HG03280 (cell line): ENCODE measurements around the gene XPO6.

ENCODE experiments used
- ATAC-seq: cut with Tn5 transposase; IDR thresholded peaks from one replicate; pipeline ENCODE4 v1.9.1; 2021; ENCODE audit warnings: mild to moderate bottlenecking, moderate library complexity; ENCODE audit not compliant: unreplicated experiment

Gene XPO6

DNA sequence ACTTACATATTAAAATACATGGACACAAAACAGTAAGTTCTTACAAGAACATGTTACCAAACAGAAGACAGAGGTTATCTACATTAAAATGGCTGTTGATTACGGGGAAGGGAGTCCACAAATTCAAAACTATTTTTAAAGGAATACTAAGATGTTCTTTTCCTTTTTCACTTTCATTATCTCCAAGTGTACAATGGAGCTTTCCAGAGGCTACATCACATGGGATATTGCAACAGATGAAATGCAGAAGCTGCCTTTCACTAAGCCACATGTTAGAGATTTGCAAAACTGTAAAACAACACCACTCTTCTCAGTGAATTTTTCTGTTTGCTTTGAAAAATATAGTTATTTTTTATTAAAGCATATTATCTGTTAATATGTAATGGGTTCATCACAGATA, 53.6 kb downstream of the XPO6 start:
- no peak for ATAC-seq

DNA sequence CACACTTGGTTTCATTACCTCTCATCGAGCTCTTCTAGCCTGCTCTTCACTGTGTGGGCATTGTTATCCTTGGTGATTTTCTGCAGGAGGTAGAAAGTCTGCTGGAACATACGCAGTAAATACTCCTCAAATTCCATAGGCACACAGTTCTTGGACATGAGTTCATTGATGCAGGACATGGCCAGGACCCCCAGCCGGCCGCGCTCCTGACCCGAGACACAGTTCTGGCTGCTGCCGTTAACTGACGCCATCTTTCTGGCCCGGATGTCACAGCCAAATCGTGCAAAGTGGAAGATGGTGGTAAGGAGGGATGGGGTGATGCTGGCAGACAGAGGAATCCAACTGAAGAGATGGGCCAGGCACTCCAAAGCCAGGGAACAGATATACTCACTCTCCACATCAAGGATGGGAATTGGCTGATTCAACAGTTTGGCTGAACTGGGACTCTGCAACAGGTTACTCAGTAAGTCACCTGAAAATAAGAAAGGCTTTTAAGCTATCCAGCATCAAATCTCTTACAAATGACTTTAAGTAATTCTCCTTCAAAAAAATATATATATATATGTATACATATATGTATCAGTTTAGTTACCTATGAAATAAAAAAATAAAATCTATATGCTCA, 55.6 kb downstream of the XPO6 start:
- no peak for ATAC-seq

DNA sequence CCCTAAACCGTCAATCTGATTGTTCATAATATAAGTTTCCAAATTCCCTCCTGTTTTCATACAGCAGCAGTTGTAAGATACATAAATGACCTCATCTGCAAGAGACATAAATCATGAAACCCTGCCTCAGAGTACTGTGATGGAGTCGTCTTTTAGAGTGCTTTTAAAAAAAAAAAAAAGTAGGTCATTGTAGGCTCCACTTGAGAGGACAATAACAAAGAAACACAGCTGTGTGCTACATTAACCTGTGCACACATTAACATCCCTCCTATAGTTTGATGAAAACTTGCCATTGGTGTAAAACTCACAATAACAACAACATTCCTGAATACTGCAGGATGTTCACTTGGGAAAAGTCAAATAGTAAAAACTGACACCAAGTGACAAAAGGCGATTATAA, 56.5 kb downstream of the XPO6 start:
- no peak for ATAC-seq

DNA sequence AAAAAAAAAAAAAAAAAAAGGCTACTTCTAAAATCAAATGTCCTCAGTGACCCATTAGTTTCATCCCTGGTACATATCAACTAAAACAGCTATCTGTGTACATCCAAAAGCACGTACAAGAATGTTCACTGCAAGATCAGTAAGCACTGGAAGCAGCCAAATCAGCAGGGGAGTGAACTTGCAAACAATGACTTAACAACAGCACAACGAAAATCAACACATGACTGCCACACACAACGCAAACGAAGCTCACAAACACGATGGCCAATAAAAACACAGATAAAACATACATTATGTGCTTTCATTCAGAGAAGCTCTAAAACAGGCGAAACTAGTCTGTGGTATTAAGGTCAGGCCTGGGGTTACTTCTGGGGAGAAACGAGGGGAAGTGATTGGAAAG, 60.6 kb downstream of the XPO6 start:
- ATAC-seq = no peak

DNA sequence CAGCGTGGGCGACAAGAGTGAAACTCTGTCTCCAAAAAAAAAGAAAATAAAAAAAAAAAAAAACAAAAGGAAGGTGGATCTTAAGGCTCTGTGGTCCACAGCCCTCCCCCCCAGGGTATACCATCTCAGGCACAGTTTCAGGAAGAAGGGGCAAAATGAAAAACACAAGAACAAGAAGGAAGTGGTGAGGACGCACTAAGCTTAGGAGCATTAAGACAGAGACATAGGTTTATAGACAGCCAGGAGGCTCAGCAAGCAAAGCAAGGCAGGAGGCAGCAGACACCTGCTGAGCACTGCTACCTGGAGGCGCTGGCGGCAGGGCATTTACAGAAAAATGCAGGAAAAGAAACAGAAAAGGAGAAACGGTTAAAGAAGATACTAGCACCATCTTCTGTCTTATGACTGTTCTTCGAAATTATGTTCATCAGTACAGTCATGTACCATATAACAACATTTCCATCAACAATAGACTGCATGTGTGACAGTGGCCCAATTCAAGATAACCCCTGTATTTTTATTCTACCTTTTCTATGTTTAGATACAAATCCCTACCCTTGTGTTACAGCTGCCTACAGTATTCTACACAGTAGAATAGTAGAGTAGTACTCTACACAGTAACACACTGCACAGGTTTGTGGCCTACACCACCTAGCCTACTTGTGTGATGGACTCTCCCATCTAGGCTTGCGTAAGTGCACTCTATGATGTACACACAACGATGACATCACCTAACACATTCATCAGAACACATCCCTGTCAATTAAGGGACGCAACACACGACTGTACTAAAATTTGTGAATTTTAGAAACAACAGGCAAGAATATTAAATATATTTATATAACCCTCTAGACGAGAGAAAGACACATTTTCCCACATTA, 62.5 kb downstream of the XPO6 start:
- no peak for ATAC-seq

GRCh38 chr16:28146536-28146935, 65.2 kb downstream of the XPO6 start:
- ATAC-seq = no peak

- ATAC-seq = no peak
These were observed 66.0 kb downstream of the XPO6 start for GRCh38 chr16:28145796-28146195.

GRCh38 chr16:28140788-28141618, 70.8 kb downstream of the XPO6 start:
- peak; percentile 52 for ATAC-seq

- no peak for ATAC-seq
These were observed 72.2 kb downstream of the XPO6 start for GRCh38 chr16:28139530-28139929.

DNA sequence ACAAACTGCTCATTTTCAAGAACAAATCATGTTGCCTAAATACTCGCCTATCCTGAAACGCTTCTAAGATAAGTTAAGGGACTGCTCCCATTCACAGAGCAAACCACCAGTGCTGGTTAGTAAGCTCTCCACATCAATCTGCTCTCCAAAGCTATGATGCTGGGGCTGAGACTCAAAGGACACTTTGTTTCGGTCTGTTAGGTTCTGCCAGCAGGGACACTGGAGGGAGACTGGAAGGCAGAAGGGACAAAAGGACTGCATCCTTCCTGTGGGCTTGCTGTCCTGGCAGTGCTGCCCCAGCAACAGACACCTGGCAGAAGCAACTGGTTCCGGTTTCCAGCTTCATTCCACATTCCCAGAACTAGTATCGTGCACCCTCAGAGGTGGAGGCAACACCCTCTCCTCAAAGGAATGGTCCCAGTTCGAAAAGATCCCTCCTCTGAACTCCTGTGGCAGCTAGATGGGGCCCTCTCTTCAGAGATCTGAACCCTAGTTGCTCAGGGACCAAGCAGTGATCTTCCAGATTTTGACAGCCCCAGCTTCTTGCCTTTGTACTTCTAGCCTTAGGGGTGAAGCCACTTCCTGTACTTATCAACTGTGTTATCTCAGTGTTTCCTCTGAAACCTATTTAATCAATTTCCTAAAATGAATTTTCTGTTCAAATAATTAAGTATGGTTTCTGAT, 74.9 kb downstream of the XPO6 start:
- no peak for ATAC-seq

- ATAC-seq = no peak
These were observed 78.1 kb downstream of the XPO6 start for GRCh38 chr16:28133666-28134065.

DNA sequence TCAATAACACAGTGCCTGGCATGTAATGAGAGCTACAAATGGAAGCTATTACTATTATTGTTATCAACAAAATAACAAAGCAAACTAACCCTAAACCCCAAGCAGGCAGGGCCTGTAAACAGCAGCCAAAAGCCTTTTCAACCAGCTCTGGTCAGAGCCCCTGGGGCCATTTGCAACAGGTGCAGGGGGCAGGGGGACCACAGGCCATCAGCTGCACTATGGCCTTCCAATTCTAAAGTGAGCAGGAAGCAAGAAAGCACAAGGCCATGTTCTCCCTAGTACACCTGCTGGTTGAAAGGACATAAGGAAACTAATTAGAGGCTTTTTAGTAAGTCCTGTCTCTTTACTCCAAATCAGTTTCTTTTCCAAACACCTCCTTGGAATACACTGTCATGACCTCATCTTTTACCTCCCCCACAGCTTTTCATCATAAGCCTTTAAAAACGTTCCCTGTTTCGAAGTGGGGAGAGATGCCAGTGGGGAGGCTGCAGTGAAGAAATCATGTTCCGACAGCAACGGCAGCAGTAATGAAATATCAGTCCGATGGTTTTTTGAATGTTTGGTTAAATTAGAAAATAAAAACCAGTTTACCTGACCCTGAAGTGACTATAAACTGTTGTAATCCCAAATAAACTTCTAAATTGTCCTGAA, 79.9 kb downstream of the XPO6 start:
- ATAC-seq = no peak

DNA sequence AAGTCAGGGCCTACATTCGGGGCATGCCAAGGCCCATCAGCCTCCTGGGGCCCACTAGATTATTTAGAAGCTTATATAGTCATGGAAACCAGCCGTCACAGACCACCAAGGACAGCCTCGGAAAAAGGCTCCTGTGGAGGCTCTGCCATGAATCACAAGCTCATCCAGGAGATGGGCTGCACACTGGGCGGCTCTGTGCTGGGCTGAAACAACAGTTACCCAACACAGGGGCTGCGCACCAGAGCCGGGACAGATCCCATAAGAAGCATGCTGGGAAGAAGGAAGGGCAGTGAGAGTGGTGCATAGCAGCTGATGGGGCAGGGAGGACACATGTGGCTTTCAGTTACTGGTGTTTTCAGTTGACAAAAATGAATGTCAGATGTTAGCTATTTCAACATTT, 80.6 kb downstream of the XPO6 start:
- no peak for ATAC-seq

DNA sequence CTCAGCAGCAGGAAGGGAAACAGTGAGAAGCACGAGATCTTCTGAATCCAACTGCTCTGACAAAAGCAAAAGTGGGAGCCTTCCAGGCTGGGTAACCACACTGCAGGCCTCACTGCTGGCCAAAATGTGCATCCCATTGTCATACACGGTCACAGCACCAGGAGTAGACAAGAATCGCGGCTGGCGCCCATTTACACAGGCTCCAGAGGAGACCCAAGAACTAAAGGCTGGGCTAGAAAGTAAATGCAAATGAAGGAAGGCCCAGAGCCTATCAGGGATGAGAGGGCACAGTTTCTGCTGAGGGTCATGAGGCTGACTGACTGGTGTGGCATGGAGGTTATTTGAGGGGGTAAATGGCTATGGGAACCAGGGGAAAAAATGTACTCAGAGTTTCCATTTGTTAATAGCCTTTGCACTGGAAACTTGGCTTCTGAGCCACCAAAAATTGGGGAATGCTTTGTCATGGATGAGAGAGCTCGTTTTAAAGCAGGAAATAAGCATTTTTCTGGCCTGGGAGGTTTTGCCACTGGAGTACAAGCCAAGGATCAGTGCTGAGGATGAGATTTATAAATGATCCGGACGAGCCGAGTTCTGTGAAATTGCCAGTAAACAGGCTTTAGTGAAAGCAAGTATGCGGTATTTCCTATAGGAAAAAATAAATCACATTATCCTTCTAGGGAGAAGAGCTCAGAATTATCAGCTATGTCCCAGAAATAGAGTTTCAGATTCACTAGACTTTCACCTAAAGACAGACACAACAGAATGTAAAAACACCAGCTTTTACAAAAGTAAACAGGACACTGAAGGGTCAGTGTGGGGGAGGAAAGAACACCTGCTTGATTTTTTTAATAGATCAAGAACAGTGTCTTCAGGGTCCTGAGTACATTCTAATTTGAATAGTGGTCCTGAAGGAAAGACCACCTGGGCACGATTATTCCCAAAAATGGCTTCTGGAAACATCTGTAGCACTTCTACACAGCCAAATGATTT, 81.4 kb downstream of the XPO6 start:
- ATAC-seq = no peak

DNA sequence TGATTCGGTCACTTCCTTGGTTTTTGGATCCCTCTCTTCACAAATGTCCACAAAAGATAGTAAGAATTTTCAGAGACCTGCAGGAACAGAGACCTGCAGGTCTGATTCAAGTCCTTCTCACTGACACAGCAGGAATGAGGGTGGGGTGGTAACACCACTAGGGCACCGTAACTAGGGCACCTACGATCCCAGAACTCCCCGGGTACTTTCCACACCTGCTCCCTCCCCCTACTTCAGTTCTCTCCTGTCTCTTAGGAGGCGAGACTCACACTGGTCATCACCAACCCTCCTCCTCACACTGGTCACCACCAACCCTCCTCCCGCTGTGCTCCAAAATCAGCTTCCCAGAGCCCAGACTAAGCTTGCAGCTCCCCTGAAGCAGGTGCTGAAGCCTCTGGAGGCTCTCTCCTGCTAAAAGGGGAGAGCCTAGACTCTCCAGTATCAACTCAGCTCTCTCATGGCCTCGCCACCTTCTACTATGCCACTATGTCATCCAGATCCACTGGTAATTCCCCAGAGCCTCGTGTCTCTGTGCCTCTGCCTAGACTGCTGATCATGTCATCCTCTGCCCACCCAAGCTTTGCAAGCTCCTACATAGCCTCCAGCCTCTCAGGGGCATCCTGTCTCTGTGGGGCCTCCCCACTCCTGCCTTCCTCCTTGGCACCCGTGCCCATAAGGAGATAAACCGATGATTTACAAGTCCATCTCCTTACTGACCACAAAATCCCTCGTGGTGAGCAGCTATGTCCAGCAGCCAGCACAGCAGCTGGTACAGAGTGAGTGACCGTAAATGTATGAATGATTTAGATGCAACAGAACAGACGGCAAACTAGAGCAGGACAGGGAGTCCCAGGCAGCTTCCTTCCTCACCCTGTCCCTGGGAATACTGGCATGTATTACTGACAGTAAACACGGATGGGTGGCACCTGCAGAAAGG, 84.8 kb downstream of the XPO6 start:
- ATAC-seq = no peak

DNA sequence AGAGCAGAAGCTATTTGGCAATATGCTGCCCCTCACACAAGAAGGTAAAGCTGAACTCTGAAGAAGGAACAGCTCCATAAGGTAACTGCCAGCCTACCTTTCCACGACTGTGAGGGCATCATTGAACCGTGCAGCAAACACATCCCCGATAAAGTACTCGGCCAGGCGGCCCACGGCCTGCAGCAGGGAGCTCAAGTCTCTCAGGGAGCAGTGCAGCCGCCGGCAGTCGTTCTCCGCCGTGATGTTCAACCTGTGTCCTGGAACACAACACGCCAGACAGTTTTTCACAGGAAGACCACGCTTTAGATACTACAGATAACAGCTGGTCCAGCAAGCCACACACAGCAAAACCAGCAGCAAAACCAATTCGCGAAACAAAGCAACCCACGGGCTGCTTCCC, 86.2 kb downstream of the XPO6 start:
- no peak for ATAC-seq

DNA sequence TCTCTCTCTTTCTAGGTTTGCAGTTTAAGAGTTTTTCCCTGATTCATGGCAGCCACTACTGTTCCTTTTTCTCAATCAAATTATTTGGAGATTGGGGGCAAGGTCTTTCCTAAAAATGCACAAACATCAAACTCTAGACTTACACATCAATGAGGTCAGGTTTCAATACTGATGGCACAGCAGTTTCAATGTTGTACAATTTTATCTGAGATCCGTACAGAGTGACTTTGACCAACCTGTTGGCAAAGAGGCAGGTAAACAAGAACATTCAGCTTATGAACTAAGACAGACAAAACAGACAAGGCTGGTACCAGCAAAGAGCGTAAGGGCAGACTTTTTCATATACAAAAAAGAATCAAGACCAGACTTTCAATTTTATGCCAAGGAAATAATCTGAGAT, 90.2 kb downstream of the XPO6 start:
- ATAC-seq = no peak

GRCh38 chr16:28120754-28121153, 91.0 kb downstream of the XPO6 start:
- no peak for ATAC-seq
